Measurements from ENCODE around the gene GABARAPL1.

DNA sequence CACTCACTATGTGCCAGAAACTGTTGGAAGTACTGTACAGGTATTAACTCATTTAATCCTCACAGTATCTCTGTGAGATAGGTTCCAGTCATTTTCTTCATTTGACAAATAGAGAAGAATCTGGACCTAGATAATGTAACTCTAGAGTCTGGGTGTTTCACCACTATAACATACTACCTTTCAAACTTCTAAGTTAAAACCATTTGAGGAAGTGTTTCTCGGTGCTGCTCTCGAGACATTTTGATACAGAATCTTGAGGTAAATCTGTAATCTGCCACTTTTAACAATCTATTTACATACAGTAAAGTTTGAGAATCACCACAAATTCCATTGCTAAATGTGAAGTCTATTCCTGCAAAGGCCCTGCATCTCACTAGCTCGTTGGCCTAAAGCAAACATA, 49.6 kb upstream of the GABARAPL1 start:
- TF ChIP-seq, protein P1, sequence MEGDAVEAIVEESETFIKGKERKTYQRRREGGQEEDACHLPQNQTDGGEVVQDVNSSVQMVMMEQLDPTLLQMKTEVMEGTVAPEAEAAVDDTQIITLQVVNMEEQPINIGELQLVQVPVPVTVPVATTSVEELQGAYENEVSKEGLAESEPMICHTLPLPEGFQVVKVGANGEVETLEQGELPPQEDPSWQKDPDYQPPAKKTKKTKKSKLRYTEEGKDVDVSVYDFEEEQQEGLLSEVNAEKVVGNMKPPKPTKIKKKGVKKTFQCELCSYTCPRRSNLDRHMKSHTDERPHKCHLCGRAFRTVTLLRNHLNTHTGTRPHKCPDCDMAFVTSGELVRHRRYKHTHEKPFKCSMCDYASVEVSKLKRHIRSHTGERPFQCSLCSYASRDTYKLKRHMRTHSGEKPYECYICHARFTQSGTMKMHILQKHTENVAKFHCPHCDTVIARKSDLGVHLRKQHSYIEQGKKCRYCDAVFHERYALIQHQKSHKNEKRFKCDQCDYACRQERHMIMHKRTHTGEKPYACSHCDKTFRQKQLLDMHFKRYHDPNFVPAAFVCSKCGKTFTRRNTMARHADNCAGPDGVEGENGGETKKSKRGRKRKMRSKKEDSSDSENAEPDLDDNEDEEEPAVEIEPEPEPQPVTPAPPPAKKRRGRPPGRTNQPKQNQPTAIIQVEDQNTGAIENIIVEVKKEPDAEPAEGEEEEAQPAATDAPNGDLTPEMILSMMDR (IDR thresholded peaks at IDR 0.05; ENCODE audit: insufficient read depth, low read length, poor library complexity, severe bottlenecking), result no peak
- TF ChIP-seq EZH2phosphoT487 (conservative IDR thresholded peaks at IDR 0.05; ENCODE audit: low read length), result no peak
